MCF 10A (cell line): ENCODE data around the gene CABLES1. TPM values are rescaled to one million over a fixed set of nuclear protein-coding genes. Genes with fewer than 3 reads are reported as not detected.

Source experiments
- BruUV-seq: library from RNA; stranded (reverse); fragments of 400-500 nt; replicated peaks from 2 replicates; lab custom pipeline; 2021; lab: Mats Ljungman, UMichigan
- CTCF ChIA-PET: fragments of 300-600 bp; sonication (Branson Sonifier 250); formaldehyde crosslinking; extraction: SDS; loops from one replicate; lab custom pipeline; 2021; ENCODE audit warnings: antibody characterized with exemption, inconsistent platforms; lab: Yijun Ruan, JAX
- POLR2A ChIA-PET: fragments of 300-600, 350-650 bp; sonication (Branson Sonifier 250); formaldehyde crosslinking; extraction: SDS; loops from one replicate; lab custom pipeline; 2020; ENCODE audit warnings: antibody characterized with exemption, inconsistent platforms; lab: Yijun Ruan, JAX
- DNase-seq: peaks from one replicate; pipeline ENCODE4 v3.0.0-alpha.2; 2018; ENCODE audit not compliant: unreplicated experiment
- H3K27ac Mint-ChIP-seq: one replicate; pipeline ENCODE4 v1.8.0; 2022; ENCODE audit warnings: mild to moderate bottlenecking, low read depth, mixed read lengths; ENCODE audit not compliant: unreplicated experiment
- H3K27me3 Mint-ChIP-seq: one replicate; pipeline ENCODE4 v1.8.0; 2022; ENCODE audit warnings: mixed read lengths; ENCODE audit not compliant: insufficient read depth, unreplicated experiment
- H3K36me3 Mint-ChIP-seq: one replicate; pipeline ENCODE4 v1.8.0; 2022; ENCODE audit warnings: mild to moderate bottlenecking, moderate library complexity, mixed read lengths; ENCODE audit not compliant: insufficient read depth, unreplicated experiment
- H3K4me1 Mint-ChIP-seq: one replicate; pipeline ENCODE4 v1.8.0; 2022; ENCODE audit warnings: mixed read lengths; ENCODE audit not compliant: insufficient read depth, unreplicated experiment
- H3K4me3 Mint-ChIP-seq: one replicate; pipeline ENCODE4 v1.8.0; 2022; ENCODE audit warnings: mild to moderate bottlenecking, moderate library complexity, mixed read lengths; ENCODE audit not compliant: unreplicated experiment
- H3K9me3 Mint-ChIP-seq: one replicate; pipeline ENCODE4 v1.8.0; 2022; ENCODE audit warnings: mixed read lengths; ENCODE audit not compliant: unreplicated experiment
- CTCF ChIP-seq: fragments of 200-600 bp; IDR thresholded peaks from one replicate; pipeline ENCODE4 v1.8.0; 2022; ENCODE audit warnings: antibody characterized with exemption, mild to moderate bottlenecking; ENCODE audit not compliant: unreplicated experiment
- intact Hi-C: fragments of 100-400 bp; cut with micrococcal nuclease; formaldehyde crosslinking; loops from 2 replicates; pipeline ENCODE4 v1.14.1; 2022
- total RNA-seq: library from RNA; stranded (reverse); gene quantifications from 2 replicates; pipeline ENCODE4 v1.2.3, GENCODE V29; 2022

Gene CABLES1
- total RNA-seq, 1 experiment from 2014 or later = 3.2 TPM

- POLR2A ChIA-PET = no interaction called here
- intact Hi-C loops = no loop called here
- H3K27me3 Mint-ChIP-seq = no peaks in the 10 kb centered on the region
- H3K4me1 Mint-ChIP-seq = peaks cover 4% of the 10 kb centered on the region
- H3K4me3 Mint-ChIP-seq = no peak overlapping the region
- CTCF ChIA-PET = no interaction called here
- BruUV-seq = no TSS peak
- DNase-seq = no peak
- no peak for TF ChIP-seq CTCF
- H3K36me3 Mint-ChIP-seq = no peaks in the 10 kb centered on the region
- H3K9me3 Mint-ChIP-seq = no peaks in the 10 kb centered on the region
- no peak overlapping the region for H3K27ac Mint-ChIP-seq
These were observed 107.9 kb downstream of the CABLES1 start for GRCh38 chr18:23243178-23243577.

- H3K9me3 Mint-ChIP-seq = no peaks in the 10 kb centered on the region
- intact Hi-C loops = no loop called here
- POLR2A ChIA-PET = interaction anchor here (0.6 kb wide), 1 partner anchor 94 kb away, joined by 3 read pairs; no protein-coding TSS in a partner anchor
- no peaks in the 10 kb centered on the region for H3K4me1 Mint-ChIP-seq
- no peak for TF ChIP-seq CTCF
- no peaks in the 10 kb centered on the region for H3K36me3 Mint-ChIP-seq
- BruUV-seq = no TSS peak
- CTCF ChIA-PET = no interaction called here
- H3K27ac Mint-ChIP-seq = no peak overlapping the region
- no peak overlapping the region for H3K4me3 Mint-ChIP-seq
- DNase-seq = no peak
- H3K27me3 Mint-ChIP-seq = no peaks in the 10 kb centered on the region
These were observed 108.5 kb downstream of the CABLES1 start for GRCh38 chr18:23243816-23244215.

- Mint-ChIP-seq H3K4me3 (no peak overlapping the region), H3K27ac (no peak overlapping the region), H3K4me1 (no peaks in the 10 kb centered on the region), H3K27me3 (no peaks in the 10 kb centered on the region), H3K9me3 (no peaks in the 10 kb centered on the region), H3K36me3 (no peaks in the 10 kb centered on the region)
- ChIA-PET POLR2A (interaction anchor here (0.6 kb wide), 1 partner anchor 93 kb away, joined by 3 read pairs; no protein-coding TSS in a partner anchor), CTCF (interaction anchor here (0.8 kb wide), 1 partner anchor 134 kb away, joined by 3 read pairs; no protein-coding TSS in a partner anchor)
- BruUV-seq = no TSS peak
- TF ChIP-seq CTCF = no peak
- intact Hi-C loops = no loop called here
- no peak for DNase-seq
These were observed 109.1 kb downstream of the CABLES1 start for GRCh38 chr18:23244401-23244800.

- POLR2A ChIA-PET = no interaction called here
- BruUV-seq = no TSS peak
- no peak overlapping the region for H3K27ac Mint-ChIP-seq
- no peak for TF ChIP-seq CTCF
- no peaks in the 10 kb centered on the region for H3K9me3 Mint-ChIP-seq
- no peak overlapping the region for H3K4me3 Mint-ChIP-seq
- peaks cover 1% of the 10 kb centered on the region for H3K4me1 Mint-ChIP-seq
- H3K27me3 Mint-ChIP-seq = no peaks in the 10 kb centered on the region
- no peak for DNase-seq
- no peaks in the 10 kb centered on the region for H3K36me3 Mint-ChIP-seq
- intact Hi-C loops = no loop called here
- CTCF ChIA-PET = interaction anchor here (0.6 kb wide), 1 partner anchor 1027 kb away, joined by 3 read pairs; no protein-coding TSS in a partner anchor
These were observed 110.2 kb downstream of the CABLES1 start for GRCh38 chr18:23245461-23245860.
